ENCODE data around the gene IGFLR1.
"Not testable (repeated sequence)": the region's sequence is repeated elsewhere in the genome, so short reads cannot be mapped to it uniquely, and the experiment has no call there.

DNA sequence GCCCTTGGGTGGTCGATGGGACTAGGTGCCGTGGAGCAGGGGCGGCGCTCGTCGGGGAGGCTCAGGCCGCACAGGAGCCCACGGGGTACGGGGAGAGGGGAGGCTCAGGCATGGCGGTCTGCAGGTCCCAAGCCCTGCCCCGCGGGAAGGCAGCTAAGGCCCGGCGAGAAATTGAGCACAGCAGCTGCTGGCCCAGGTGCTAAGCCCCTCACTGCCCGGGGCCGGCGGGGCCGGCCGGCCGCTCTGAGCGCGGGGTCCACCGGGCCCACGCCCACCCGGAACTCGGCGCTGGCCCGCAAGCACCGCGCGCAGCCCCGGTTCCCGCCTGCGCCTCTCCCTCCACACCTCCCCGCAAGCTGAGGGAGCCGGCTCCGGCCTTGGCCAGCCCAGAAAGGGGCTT lies 51.1 kb downstream of the IGFLR1 start:
- not testable (repeated sequence) for TF ChIP-seq MXI1 (conservative IDR thresholded peaks at IDR 0.05; ENCODE audit: poor library complexity, severe bottlenecking); EP300 (conservative IDR thresholded peaks at IDR 0.05; ENCODE audit: poor library complexity, severe bottlenecking); TAF1 (IDR thresholded peaks at IDR 0.05; ENCODE audit: low read depth); POLR2AphosphoS5 (IDR thresholded peaks at IDR 0.05); RAD21 (conservative IDR thresholded peaks at IDR 0.05); EZH2 (IDR thresholded peaks at IDR 0.05; ENCODE audit: borderline replicate concordance, insufficient read depth, low read length, poor library complexity, severe bottlenecking)
- TF ChIP-seq, protein P1, sequence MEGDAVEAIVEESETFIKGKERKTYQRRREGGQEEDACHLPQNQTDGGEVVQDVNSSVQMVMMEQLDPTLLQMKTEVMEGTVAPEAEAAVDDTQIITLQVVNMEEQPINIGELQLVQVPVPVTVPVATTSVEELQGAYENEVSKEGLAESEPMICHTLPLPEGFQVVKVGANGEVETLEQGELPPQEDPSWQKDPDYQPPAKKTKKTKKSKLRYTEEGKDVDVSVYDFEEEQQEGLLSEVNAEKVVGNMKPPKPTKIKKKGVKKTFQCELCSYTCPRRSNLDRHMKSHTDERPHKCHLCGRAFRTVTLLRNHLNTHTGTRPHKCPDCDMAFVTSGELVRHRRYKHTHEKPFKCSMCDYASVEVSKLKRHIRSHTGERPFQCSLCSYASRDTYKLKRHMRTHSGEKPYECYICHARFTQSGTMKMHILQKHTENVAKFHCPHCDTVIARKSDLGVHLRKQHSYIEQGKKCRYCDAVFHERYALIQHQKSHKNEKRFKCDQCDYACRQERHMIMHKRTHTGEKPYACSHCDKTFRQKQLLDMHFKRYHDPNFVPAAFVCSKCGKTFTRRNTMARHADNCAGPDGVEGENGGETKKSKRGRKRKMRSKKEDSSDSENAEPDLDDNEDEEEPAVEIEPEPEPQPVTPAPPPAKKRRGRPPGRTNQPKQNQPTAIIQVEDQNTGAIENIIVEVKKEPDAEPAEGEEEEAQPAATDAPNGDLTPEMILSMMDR (IDR thresholded peaks at IDR 0.05; ENCODE audit: poor library complexity, severe bottlenecking), result not testable (repeated sequence)
